Thyroid gland (tissue), 4 donors: Measurements from ENCODE around the gene ABCC8. TPM values are rescaled to one million over a fixed set of nuclear protein-coding genes. Genes with fewer than 3 reads are reported as not detected.
A peak's percentile ranks its signal among the peaks of the same experiment; 100 is the strongest.

ENCODE experiments used
- DNase-seq, 2 donors: peaks; one replicate each; pipeline ENCODE4 v3.0.0-alpha.2; 2019
- H3K27ac ChIP-seq, 3 donors: fragments of 200-600 bp; sonication (generic); 1 replicate in 2 of 3; 2 replicates in 1 of 3; pipeline ENCODE4 v1.5.1; 2016 to 2019; ENCODE audit warnings: mild to moderate bottlenecking in 1 of 3, moderate library complexity in 1 of 3
- H3K27me3 ChIP-seq: fragments of 200-600 bp; sonication (generic); one replicate; pipeline ENCODE4 v1.5.1; 2019
- H3K36me3 ChIP-seq, 2 donors: fragments of 200-600 bp; sonication (generic); one replicate each; pipeline ENCODE4 v1.5.1; 2016 to 2019
- H3K4me1 ChIP-seq, 2 donors: fragments of 200-600 bp; sonication (generic); one replicate each; pipeline ENCODE4 v1.5.1; 2017 to 2019
- H3K4me3 ChIP-seq, 3 donors: fragments of 200-600 bp; sonication (generic); replicated peaks in 1 of 3; 1 replicate in 2 of 3; 2 replicates in 1 of 3; pipeline ENCODE4 v1.5.1; 2016; ENCODE audit warnings: mild to moderate bottlenecking in 1 of 3
- H3K9me3 ChIP-seq: fragments of 200-600 bp; sonication (generic); one replicate; pipeline ENCODE4 v1.5.1; 2017
- POLR2A ChIP-seq, 2 donors: fragments of 450-650 bp; IDR thresholded peaks; one replicate each; pipeline ENCODE4 v1.6.1; 2017; ENCODE audit warnings: antibody characterized with exemption in 2 of 2, mild to moderate bottlenecking in 2 of 2, moderate library complexity in 1 of 2
- WGBS, 2 donors: methylation state at CpG; one replicate each; pipeline ENCODE4 v1.1.5; 2017; 5-methylcytosine and 5-hydroxymethylcytosine counted together
- intact Hi-C: fragments of 100-400 bp; cut with DNase I; formaldehyde crosslinking; loops from one replicate; pipeline ENCODE4 v1.15.1; 2023
- total RNA-seq, 4 donors: library from RNA; depleted of rRNA; stranded (reverse); fragments of >200 nt; gene quantifications; one replicate each; pipeline ENCODE4 v1.2.3, GENCODE V29; 2016
- TF ChIP-seq, protein P1 (sequence below), 6 experiments: fragments of 200-600 bp in 3 of 6; fragments of 450-650 bp in 3 of 6; sonication (generic) in 3 of 6; IDR thresholded peaks; one replicate each; pipeline ENCODE4 v1.5.1; 2016 to 2019; ENCODE audit warnings: antibody characterized with exemption in 6 of 6, mild to moderate bottlenecking in 2 of 6, inconsistent platforms in 1 of 6, moderate library complexity in 1 of 6

The ABCC8 gene
- total RNA-seq, 4 donors from 2014 or later: 10.9 to 19.1 (median 15.1) TPM

DNA sequence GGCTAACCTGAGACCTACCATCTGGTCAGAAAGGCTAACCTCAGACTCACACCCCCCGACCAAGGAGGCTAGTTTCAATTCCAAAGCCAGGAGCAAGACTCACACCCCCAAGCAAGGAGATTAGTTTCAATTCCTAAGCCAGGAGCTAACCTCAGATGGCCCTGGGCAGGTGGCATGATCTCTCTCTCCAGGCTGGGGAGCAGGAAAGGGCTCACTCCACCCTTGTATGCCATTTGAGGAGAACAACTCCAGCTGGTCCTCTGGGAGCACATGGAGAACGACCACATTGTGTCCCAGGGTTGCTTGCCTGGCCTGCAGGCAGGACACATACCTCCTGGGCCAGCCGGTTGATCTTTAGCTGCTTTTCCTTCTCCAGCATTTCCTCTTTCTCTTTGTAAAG, 34.9 kb upstream of the ABCC8 start:
- no peak overlapping the region for H3K4me3 ChIP-seq
- intact Hi-C loops: no loop called here
- H3K36me3 ChIP-seq: no peaks in the 10 kb centered on the region
- 55 to 61% methylated on average over 3 of the region's 3 CpGs for WGBS, 2 donors
- no peak for DNase-seq
- no peaks in the 10 kb centered on the region for H3K27me3 ChIP-seq
- TF ChIP-seq POLR2A (IDR thresholded peaks at IDR 0.05): no peak
- TF ChIP-seq, protein P1, sequence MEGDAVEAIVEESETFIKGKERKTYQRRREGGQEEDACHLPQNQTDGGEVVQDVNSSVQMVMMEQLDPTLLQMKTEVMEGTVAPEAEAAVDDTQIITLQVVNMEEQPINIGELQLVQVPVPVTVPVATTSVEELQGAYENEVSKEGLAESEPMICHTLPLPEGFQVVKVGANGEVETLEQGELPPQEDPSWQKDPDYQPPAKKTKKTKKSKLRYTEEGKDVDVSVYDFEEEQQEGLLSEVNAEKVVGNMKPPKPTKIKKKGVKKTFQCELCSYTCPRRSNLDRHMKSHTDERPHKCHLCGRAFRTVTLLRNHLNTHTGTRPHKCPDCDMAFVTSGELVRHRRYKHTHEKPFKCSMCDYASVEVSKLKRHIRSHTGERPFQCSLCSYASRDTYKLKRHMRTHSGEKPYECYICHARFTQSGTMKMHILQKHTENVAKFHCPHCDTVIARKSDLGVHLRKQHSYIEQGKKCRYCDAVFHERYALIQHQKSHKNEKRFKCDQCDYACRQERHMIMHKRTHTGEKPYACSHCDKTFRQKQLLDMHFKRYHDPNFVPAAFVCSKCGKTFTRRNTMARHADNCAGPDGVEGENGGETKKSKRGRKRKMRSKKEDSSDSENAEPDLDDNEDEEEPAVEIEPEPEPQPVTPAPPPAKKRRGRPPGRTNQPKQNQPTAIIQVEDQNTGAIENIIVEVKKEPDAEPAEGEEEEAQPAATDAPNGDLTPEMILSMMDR (IDR thresholded peaks at IDR 0.05): no peak
- H3K27ac ChIP-seq: no peak overlapping the region
- no peaks in the 10 kb centered on the region for H3K9me3 ChIP-seq
- H3K4me1 ChIP-seq: peaks cover 0 to 10% of the 10 kb centered on the region in 2 donors

DNA sequence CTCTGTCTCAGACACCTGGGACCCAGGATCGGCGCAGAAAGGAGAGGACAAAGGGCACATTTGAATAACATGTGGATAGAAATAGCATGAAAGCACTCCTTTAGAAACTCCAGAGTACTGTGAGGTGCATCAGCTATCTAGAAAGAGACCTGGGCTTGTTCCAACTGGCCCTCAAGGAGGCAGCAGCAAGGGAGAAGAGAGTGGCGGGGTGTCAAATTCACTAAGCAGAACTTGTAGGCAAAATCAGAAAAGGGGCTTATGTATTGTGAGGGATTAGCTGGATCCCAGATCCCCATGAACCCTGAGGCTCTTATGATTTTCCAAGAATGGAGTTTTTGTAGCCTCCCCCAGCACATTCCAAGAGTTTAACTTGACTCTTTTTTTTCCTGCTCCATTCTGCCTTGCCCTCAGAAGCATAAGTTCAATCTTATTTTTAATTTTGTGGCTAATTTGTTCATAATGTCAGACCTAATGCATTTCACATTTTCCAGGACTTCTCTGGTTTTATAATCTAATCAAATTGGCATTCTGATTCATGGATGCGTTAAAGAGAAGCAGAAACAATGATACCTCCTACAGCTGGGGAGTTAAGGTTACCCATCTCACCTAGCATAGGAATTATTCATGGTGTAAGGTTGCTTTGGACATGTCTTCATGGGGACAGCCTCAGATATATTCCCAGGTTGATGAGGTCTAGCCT, 34.0 kb upstream of the ABCC8 start:
- peak; percentile 80 to 81 for DNase-seq
- H3K27ac ChIP-seq: peak overlapping the region in 1 of 3 donors; percentile 29
- WGBS, 2 donors: 15 to 35% methylated on average over 4 of the region's 4 CpGs
- H3K36me3 ChIP-seq: no peaks in the 10 kb centered on the region
- H3K4me1 ChIP-seq: peaks cover 0 to 10% of the 10 kb centered on the region in 2 donors
- TF ChIP-seq POLR2A (IDR thresholded peaks at IDR 0.05): no peak
- TF ChIP-seq, protein P1 (IDR thresholded peaks at IDR 0.05): no peak
- no peaks in the 10 kb centered on the region for H3K27me3 ChIP-seq
- no peak overlapping the region for H3K4me3 ChIP-seq
- no peaks in the 10 kb centered on the region for H3K9me3 ChIP-seq
- intact Hi-C loops: no loop called here

DNA sequence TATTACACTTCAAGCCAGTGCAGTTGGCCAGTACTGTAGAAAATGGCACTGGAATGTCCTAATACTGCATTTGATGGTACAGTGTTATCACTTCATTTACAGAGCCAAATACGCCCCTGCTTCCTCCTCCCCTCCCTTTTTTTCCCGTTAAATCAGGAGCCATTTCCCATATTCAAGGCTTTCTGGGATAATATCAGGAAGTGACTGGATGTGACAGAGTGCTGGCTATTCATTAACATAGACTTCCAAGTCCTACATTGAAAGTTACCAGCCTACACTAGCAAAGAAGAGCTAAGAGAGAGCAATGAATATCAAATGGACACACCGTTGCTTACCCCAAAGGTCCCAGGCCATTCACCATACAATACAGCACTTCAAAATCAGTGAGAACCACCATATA, 32.1 kb upstream of the ABCC8 start:
- TF ChIP-seq, protein P1 (IDR thresholded peaks at IDR 0.05): no peak
- TF ChIP-seq POLR2A (IDR thresholded peaks at IDR 0.05): no peak
- Histone ChIP-seq H3K4me1 (peaks cover 0 to 10% of the 10 kb centered on the region in 2 donors), H3K4me3 (no peak overlapping the region), H3K36me3 (no peaks in the 10 kb centered on the region), H3K27ac (no peak overlapping the region), H3K9me3 (no peaks in the 10 kb centered on the region), H3K27me3 (no peaks in the 10 kb centered on the region)
- no peak for DNase-seq
- intact Hi-C loops: loop anchor here (10.0 kb wide), 1 partner anchor 274 kb away; no protein-coding TSS in a partner anchor
- 52 to 56% methylated on average over 3 of the region's 3 CpGs for WGBS, 2 donors

DNA sequence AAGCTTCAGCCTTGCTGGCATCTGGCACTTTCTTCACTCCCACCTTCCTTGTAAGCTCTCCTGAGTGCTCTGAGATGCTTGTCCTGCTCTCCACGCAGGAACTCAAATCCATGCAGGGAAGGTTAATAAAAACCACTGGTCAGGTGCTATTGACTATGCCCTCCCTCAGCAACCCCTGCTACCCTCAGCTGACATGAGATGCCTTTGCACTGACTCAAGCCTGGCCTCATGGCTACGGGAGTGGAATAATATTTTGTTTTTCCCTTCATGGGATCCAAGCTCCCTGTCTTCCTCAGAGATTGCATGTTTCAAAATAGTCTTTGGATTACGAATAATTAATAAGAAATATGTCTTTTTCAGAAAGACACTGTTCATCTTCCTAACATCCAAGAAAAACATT, 31.7 kb upstream of the ABCC8 start:
- H3K4me1 ChIP-seq: peaks cover 0 to 10% of the 10 kb centered on the region in 2 donors
- TF ChIP-seq, protein P1 (IDR thresholded peaks at IDR 0.05): no peak
- no peak for TF ChIP-seq POLR2A (IDR thresholded peaks at IDR 0.05)
- H3K4me3 ChIP-seq: no peak overlapping the region
- 58 to 66% methylated on average over 3 of the region's 3 CpGs for WGBS, 2 donors
- no peaks in the 10 kb centered on the region for H3K9me3 ChIP-seq
- no peaks in the 10 kb centered on the region for H3K27me3 ChIP-seq
- H3K27ac ChIP-seq: no peak overlapping the region
- intact Hi-C loops: loop anchor here (10.0 kb wide), 1 partner anchor 274 kb away; no protein-coding TSS in a partner anchor
- no peak for DNase-seq
- no peaks in the 10 kb centered on the region for H3K36me3 ChIP-seq

DNA sequence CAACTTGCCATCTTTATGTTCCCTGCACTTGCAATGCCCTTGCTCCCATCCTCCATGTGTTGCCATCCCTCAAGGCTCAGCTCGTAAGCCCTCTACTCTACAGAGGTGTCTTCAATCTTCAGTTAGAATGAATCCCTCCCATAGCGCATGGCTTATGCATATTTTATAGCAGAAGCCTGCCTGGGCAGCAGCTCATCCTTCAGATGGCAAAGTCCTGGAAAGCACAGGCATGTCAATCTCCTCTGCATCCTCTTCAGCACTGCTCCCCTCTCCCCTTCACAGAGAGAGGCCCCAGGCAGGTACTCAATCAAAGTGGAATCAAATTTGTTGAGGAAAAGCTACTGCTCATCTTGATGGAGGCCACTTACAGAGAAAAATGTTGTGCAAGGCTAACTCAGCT, 31.1 kb upstream of the ABCC8 start:
- no peaks in the 10 kb centered on the region for H3K36me3 ChIP-seq
- WGBS, 2 donors: 88 to 100% methylated on average over 2 of the region's 2 CpGs
- intact Hi-C loops: loop anchor here (10.0 kb wide), 1 partner anchor 273 kb away; no protein-coding TSS in a partner anchor
- H3K4me1 ChIP-seq: peaks cover 0 to 10% of the 10 kb centered on the region in 2 donors
- H3K4me3 ChIP-seq: no peak overlapping the region
- no peaks in the 10 kb centered on the region for H3K9me3 ChIP-seq
- no peak for DNase-seq
- no peak for TF ChIP-seq POLR2A (IDR thresholded peaks at IDR 0.05)
- TF ChIP-seq, protein P1 (IDR thresholded peaks at IDR 0.05): no peak
- no peak overlapping the region for H3K27ac ChIP-seq
- H3K27me3 ChIP-seq: no peaks in the 10 kb centered on the region
